ENCODE measurements around the gene AP3B1. TPM values are rescaled to one million over a fixed set of nuclear protein-coding genes. Genes with fewer than 3 reads are reported as not detected.

The AP3B1 gene
- total and polyA plus RNA-seq, 2 of the 8 experiments (the other 6 are each of a cell fraction or from before 2014, with no cell fraction given): 45.8 to 48.3 TPM

DNA sequence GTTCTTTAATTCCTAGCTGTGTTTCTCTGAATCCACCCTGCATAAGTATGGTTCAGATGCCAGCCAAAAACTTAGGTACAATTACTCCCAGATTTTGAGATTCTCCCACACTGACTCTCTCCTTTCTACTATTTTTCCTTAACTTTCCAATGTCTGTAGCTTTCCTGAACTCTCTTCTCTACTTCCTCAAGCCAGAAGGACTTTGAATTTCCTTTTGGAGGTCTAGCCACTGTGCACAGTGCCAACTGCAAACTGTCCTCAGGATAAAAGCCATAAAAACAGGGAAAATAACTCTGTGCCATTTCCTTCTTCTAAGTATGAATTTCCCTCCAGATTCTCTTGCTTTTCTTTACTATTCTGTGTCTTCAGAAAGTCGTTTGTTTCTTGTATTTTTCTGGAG lies 157.2 kb downstream of the AP3B1 start:
- FAIRE-seq (no peak), DNase-seq (ENCODE audit: low read depth in 1 of 2, low spot score in 2 of 2) (no peak)
- Histone ChIP-seq H3K4ac (replicated peaks; ENCODE audit: insufficient read length, low read depth, low read length) (no peak overlapping the region), H2BK20ac (ENCODE audit: low read length) (no peak overlapping the region), H3K9ac (replicated peaks in 1 of 4; ENCODE audit: extremely low read depth in 1 of 4, low read depth in 3 of 4, low read length in 3 of 4) (no peak overlapping the region), H2AK5ac (ENCODE audit: low read depth, low read length) (no peak overlapping the region), H3K23ac (ENCODE audit: insufficient read length) (no peak overlapping the region), H3K56ac (replicated peaks; ENCODE audit: insufficient read length, low read depth, low read length) (no peak overlapping the region), H3K14ac (ENCODE audit: insufficient read length) (no peak overlapping the region), H2BK120ac (replicated peaks; ENCODE audit: low read depth, low read length) (no peak overlapping the region), H4K8ac (ENCODE audit: extremely low read depth, insufficient read depth, low read length) (no peak overlapping the region), H4K91ac (replicated peaks; ENCODE audit: insufficient read length, low read length) (no peak overlapping the region), H3K27me3 (replicated peaks in 1 of 4; ENCODE audit: control insufficient read depth in 3 of 4, extremely low read depth in 1 of 4, insufficient read depth in 3 of 4, low read length in 3 of 4) (no peaks in the 10 kb centered on the region), H2AFZ (ENCODE audit: low read length) (no peak overlapping the region), H3K9me3 (ENCODE audit: insufficient read depth in 2 of 2, low read depth in 1 of 2, low read length in 1 of 2) (no peaks in the 10 kb centered on the region), H4K5ac (ENCODE audit: insufficient read length, low read depth, low read length) (no peak overlapping the region), H3K36me3 (ENCODE audit: control insufficient read depth in 2 of 4, insufficient read depth in 4 of 4, low read length in 3 of 4) (peaks cover 0 to 5% (median 3%) of the 10 kb centered on the region in 4 experiments; a peak in 3 of 8 replicates), H3K27ac (ENCODE audit: low read depth, low read length) (no peak overlapping the region), H4K20me1 (replicated peaks in 1 of 2; ENCODE audit: control insufficient read depth in 1 of 2, insufficient read depth in 2 of 2, low read length in 2 of 2) (no peaks in the 10 kb centered on the region), H3K4me2 (ENCODE audit: insufficient read depth in 1 of 2, low read depth in 2 of 2, low read length in 2 of 2) (no peak overlapping the region), H3K79me2 (ENCODE audit: control insufficient read depth in 1 of 2, insufficient read depth in 2 of 2, low read length in 2 of 2) (no peaks in the 10 kb centered on the region), H3K23me2 (ENCODE audit: low read depth, low read length) (no peaks in the 10 kb centered on the region; the same call in 1 of the 2 replicates), H2BK15ac (ENCODE audit: low read length) (no peak overlapping the region), H3K4me3 (ENCODE audit: extremely low read depth in 1 of 4, insufficient read depth in 2 of 4, low read depth in 3 of 4, low read length in 4 of 4) (no peak overlapping the region), H3K4me1 (replicated peaks in 1 of 4; ENCODE audit: control insufficient read depth in 3 of 4, insufficient read depth in 4 of 4, low read length in 3 of 4) (no peaks in the 10 kb centered on the region), H2BK12ac (ENCODE audit: low read depth, low read length) (no peak overlapping the region), H2BK5ac (ENCODE audit: low read depth, low read length) (no peak overlapping the region), H3K79me1 (ENCODE audit: low read depth, low read length) (no peaks in the 10 kb centered on the region), H3K18ac (ENCODE audit: extremely low read depth, low read length) (no peak overlapping the region)
- ChIA-PET POLR2A (ENCODE audit: partially characterized antibody) (no interaction called here), CTCF (ENCODE audit: partially characterized antibody) (interaction anchor here (10.0 kb wide), 1 partner anchor 10 kb away, joined by 64 read pairs; no protein-coding TSS in a partner anchor)
- 92% methylated on average over 1 of the region's 1 CpG; no CpG with 5 or more reads in 1 of the 2 experiments for WGBS, 2 experiments (ENCODE audit: extremely low coverage in 1 of 2, insufficient coverage in 1 of 2, insufficient read length in 1 of 2, insufficient replicate concordance in 2 of 2, low coverage in 1 of 2, low lambda C conversion rate in 2 of 2, missing lambda C conversion rate in 1 of 2)
- TF ChIP-seq, protein P1, sequence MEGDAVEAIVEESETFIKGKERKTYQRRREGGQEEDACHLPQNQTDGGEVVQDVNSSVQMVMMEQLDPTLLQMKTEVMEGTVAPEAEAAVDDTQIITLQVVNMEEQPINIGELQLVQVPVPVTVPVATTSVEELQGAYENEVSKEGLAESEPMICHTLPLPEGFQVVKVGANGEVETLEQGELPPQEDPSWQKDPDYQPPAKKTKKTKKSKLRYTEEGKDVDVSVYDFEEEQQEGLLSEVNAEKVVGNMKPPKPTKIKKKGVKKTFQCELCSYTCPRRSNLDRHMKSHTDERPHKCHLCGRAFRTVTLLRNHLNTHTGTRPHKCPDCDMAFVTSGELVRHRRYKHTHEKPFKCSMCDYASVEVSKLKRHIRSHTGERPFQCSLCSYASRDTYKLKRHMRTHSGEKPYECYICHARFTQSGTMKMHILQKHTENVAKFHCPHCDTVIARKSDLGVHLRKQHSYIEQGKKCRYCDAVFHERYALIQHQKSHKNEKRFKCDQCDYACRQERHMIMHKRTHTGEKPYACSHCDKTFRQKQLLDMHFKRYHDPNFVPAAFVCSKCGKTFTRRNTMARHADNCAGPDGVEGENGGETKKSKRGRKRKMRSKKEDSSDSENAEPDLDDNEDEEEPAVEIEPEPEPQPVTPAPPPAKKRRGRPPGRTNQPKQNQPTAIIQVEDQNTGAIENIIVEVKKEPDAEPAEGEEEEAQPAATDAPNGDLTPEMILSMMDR (IDR thresholded peaks at IDR 0.05; ENCODE audit: control extremely low read depth in 1 of 3, insufficient read depth in 1 of 3, low read depth in 1 of 3, low read length in 3 of 3): no peak
- no peak for TF ChIP-seq HDAC2 (IDR thresholded peaks at IDR 0.05; ENCODE audit: borderline replicate concordance in 1 of 2, low read depth in 2 of 2, low read length in 2 of 2)
- no peak for TF ChIP-seq ZNF274 (IDR thresholded peaks at IDR 0.05; ENCODE audit: borderline replicate concordance, extremely low read depth, low read length)
- no peak for TF ChIP-seq KDM1A (IDR thresholded peaks at IDR 0.05; ENCODE audit: borderline replicate concordance, low read length)
- TF ChIP-seq POU5F1 (IDR thresholded peaks at IDR 0.05; ENCODE audit: low read depth, low read length): no peak
- TF ChIP-seq, protein P2, sequence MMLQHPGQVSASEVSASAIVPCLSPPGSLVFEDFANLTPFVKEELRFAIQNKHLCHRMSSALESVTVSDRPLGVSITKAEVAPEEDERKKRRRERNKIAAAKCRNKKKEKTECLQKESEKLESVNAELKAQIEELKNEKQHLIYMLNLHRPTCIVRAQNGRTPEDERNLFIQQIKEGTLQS (IDR thresholded peaks at IDR 0.05; ENCODE audit: insufficient read depth, low read depth, low read length): no peak
- TF ChIP-seq BACH1 (IDR thresholded peaks at IDR 0.05; ENCODE audit: low read length): no peak
- TF ChIP-seq CBX8 (IDR thresholded peaks at IDR 0.05; ENCODE audit: borderline replicate concordance, low read depth, low read length): no peak
- no peak for TF ChIP-seq RFX5 (IDR thresholded peaks at IDR 0.05; ENCODE audit: borderline replicate concordance, low read depth, low read length)
- TF ChIP-seq RXRA (IDR thresholded peaks at IDR 0.05; ENCODE audit: insufficient read depth, low read depth, low read length): no peak

All from H1 (cell line).